Muscle of arm (tissue), 12 donors: Measurements from ENCODE around the gene GGT7. TPM values are rescaled to one million over a fixed set of nuclear protein-coding genes. Genes with fewer than 3 reads are reported as not detected.
"Not testable (repeated sequence)": the region's sequence is repeated elsewhere in the genome, so short reads cannot be mapped to it uniquely, and the experiment has no call there.

ENCODE experiments used
- DNase-seq: peaks from one replicate; pipeline ENCODE4 v3.0.0-alpha.2; 2013
- polyA plus RNA-seq, 12 donors: library from polyadenylated mRNA; unstranded; fragments of 120-200 nt; gene quantifications; one replicate each; pipeline ENCODE4 v1.2.1, GENCODE V29; 2013; ENCODE audit not compliant: insufficient read length in 12 of 12

GGT7 gene
- polyA plus RNA-seq, 12 donors = 11.4 to 27.7 (median 14.4) TPM; not detected in 1

GRCh38 chr20:34884260-34884659 is 11.6 kb upstream of the GGT7 start:
- no peak for DNase-seq

- DNase-seq = no peak
Observed at GRCh38 chr20:34883809-34884208, 11.2 kb upstream of the GGT7 start.

- no peak for DNase-seq
Observed at GRCh38 chr20:34883087-34883688, 10.5 kb upstream of the GGT7 start.

- DNase-seq = no peak
Observed at GRCh38 chr20:34881689-34882088, 9.0 kb upstream of the GGT7 start.

- not testable (repeated sequence) for DNase-seq
Observed at GRCh38 chr20:34880971-34881370, 8.3 kb upstream of the GGT7 start.

GRCh38 chr20:34880215-34880850 is 7.7 kb upstream of the GGT7 start:
- no peak for DNase-seq

- DNase-seq = peak; percentile 97
Observed at GRCh38 chr20:34876406-34877282, 4.0 kb upstream of the GGT7 start, which contains the start of gene ACSS2. TSS of gene ACSS2 (plus strand) at chr20:34876612. CDS start at chr20:34876646, 34 bp downstream.

GRCh38 chr20:34875642-34876405 is 3.2 kb upstream of the GGT7 start:
- DNase-seq = no peak

- peak; percentile 73 for DNase-seq
Observed at GRCh38 chr20:34874094-34874654, 1.5 kb upstream of the GGT7 start.

GRCh38 chr20:34873583-34874093 is 982 bp upstream of the GGT7 start:
- no peak for DNase-seq

GRCh38 chr20:34871966-34872621 is 562 bp downstream of the GGT7 start:
- DNase-seq = no peak

- DNase-seq = no peak
Observed at GRCh38 chr20:34871320-34871926, 1.2 kb downstream of the GGT7 start.

GRCh38 chr20:34864216-34864615 is 8.4 kb downstream of the GGT7 start:
- no peak for DNase-seq

GRCh38 chr20:34863421-34863965 is 9.2 kb downstream of the GGT7 start:
- no peak for DNase-seq

GRCh38 chr20:34862724-34863123 is 9.9 kb downstream of the GGT7 start:
- DNase-seq = no peak

GRCh38 chr20:34861386-34862084 is 11.1 kb downstream of the GGT7 start:
- no peak for DNase-seq

- DNase-seq = no peak
Observed at GRCh38 chr20:34859826-34860545, 12.7 kb downstream of the GGT7 start.

GRCh38 chr20:34859367-34859766 is 13.3 kb downstream of the GGT7 start:
- no peak for DNase-seq

GRCh38 chr20:34852298-34852697 is 20.4 kb downstream of the GGT7 start:
- no peak for DNase-seq
